Activated T-cell treated with anti-CD3 and anti-CD28 coated beads for 4 hours (primary cell): ENCODE data around the gene PWP1.

Experiments used
- DNase-seq: peaks from one replicate; pipeline ENCODE4 v3.0.0-alpha.2; 2020

PWP1 gene

DNA sequence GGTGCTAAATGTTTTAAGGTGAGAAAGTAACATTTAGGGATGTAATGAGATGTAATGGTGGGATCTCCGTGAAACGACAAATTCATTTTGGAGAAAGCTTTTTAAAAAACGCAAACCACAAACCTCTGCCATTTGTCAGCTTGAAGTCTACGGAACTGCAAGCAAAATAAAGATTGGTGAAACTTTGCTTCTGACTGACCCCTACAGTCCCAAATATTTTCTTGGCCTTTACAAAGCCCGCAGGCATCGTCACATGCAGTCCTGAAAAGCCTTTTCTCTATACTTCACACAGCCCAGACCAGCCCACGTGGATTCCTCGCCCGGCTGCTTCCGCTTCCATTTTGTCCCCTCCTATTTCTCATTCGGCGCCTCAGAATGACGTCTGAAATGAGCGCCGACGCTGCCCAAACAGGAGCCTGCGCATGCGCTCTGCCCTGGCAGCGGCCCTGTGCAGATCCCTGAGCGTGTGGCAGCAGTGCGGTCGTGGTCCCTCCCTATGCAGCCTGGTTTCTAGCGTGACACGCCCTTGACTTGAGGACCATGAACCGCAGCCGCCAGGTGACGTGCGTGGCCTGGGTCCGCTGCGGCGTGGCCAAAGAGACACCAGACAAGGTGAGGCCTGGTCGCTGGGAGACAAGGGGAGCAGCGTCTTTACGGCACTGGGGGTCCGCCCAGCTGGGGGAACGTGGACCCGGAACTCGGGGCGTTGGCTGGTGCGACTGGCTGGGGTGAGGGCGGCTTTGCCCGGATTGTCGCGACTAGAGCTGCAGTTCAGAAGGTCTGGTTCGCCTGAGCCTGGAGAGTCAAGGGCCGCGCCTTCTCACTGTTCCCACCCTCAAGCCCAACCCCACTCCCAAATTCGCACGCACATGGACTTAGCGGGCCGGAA, at the start of gene PWP1:
TSS of gene PWP1 (plus strand) at position 440 of the 889 bp plus-strand sequence. CDS start at position 541, 101 bp downstream.
- DNase-seq = peak; percentile 93

GRCh38 chr12:107641154-107641553, 44.4 kb upstream of the PWP1 start:
- DNase-seq = no peak

DNA sequence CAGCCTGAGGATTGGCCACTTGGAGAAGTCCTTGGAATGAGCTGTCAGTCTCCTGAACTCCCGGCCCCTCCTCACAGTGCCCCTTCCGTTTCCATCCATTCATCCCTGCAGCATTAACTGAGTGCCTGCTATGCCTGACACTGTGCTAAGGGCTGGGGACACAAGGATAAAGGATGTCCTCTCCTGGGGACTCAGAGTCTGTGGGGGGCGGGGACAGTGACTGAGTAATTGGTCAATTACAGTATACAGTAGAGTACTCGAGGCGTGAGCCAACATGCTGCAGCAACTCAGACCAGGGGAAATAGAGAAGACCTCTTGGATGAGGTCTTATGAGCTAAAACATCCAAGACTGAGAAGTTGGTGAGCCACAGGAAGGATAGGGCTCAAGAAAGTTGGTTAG, 43.4 kb upstream of the PWP1 start:
- no peak for DNase-seq

DNA sequence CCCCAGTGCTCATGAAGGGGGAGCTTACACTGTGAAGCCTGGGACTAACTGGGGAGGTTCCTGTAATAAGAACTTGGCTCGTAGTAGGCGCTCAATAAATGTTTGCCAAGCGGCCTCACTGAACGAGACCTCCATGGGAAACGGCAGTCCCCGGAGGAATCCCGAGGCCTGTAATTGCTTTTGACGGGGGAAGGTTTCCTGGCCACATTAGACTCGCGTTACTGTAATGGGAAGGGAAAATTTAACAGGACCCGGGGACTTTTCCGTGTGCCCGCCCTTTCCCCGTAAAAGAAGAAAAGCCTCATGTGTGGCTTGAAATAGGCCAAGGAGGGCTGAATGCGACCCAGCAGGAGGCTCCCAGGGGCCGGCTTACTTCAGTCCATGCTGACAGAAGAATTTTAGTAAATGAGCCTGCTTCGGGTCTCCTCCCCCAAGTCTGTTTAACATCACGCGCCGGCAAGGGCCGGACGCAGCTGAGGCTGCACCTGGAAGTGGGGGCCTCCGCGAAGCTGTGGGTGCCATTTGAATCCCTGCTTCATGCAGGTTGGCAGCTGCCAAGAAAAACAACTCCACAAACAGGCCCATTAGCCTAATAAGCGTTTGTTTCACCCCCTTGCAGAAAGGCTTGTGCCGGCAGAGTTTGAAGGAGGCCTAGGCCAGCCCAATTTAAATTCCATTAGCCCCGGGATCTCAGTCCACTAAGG, 39.8 kb upstream of the PWP1 start:
- no peak for DNase-seq

DNA sequence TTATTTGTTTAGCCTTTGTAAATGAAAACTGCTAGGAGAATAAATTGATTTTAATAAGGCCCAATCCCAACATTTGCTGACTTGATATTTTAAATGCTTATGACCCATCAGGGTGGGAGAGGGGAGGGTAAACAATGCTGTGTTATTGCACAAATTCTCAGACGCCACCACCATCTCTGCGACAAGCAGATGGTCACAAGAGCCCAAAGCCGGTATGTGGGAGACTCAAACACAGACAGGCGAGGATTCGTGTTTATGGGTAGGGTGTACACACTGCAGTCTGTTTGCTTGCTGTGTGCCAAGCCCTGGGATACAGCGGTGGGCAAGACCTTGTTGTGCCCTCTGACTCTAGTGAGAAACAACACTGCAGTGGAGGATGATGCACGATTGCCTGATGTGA, 39.2 kb upstream of the PWP1 start:
- no peak for DNase-seq

DNA sequence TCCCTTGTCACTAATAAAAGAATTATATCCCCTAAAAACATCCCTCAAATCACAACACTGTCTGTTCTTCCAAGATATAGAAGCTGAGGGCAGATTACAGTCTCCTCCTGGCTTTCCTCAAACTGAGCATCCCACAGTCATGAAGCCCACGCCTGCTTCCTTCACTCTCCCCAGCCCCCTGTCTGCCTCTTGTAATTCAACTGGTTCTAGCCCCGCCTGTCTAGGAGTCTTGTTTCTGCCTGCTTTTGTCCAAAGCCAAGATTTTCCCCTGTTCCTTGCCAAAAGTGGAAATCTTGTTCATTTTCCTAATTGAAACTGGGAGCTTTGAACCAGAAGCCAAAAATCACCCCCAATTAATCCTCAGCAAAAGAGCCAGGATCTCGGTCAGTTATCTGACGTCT, 35.9 kb upstream of the PWP1 start:
- no peak for DNase-seq

DNA sequence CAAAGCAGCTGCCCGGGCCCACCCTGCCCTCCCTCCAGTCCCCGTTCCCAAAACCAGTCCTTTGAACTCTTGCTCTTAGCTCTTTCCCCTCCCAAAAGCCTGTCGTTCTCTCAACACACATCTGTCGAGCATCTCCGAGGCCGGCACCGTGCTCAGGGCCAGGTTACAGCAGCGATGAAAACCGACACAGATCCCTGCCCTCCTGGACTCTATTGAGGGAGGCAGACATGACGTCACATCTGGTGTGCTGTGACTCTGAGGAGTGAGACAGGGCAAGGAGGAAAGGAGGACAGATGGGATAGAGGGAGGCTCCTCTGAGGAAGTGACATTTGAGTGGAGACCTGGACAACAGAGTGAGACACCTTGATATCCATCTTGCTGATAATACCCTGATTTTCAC, 34.6 kb upstream of the PWP1 start:
- no peak for DNase-seq

GRCh38 chr12:107651571-107652449, 33.8 kb upstream of the PWP1 start:
- DNase-seq = no peak

DNA sequence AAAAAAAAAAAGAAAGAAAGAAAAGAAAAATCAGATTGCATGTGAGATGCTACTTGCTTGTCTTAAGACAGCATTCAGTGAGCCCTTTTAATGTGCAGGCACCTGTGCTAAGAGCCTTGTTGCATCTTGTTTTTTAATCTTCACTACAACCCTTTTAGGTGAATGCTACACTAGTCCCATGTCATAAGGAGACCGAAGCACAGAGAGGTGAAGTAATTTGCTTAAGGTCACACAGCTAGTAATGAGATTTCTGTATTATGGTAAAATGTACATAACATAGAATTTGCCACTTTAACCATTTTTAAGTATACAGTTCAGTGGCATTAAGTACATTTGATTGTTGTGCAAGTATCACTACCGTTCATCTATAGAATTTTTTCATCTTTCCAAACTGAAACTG, 32.1 kb upstream of the PWP1 start:
- no peak for DNase-seq

DNA sequence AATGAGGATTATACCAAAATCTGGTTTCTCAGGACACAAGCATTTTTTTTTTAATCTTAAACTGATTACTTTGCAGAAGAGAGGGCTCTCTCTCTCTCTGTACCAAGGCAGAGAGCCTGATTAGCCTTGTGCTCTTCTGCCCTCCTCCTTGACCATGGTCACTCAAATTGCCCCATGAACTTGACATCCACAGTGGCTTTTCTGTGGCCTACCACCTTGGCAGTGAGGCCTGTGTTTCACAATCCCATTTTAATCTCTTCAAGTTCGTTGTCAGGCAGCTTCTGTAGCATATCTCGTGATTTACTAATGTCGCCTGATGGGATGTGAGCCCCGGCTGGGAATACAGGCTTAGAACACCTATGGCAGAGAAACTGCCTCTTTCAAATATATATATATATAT, 30.7 kb upstream of the PWP1 start:
- DNase-seq = no peak

GRCh38 chr12:107655281-107656065, 30.1 kb upstream of the PWP1 start:
- no peak for DNase-seq

GRCh38 chr12:107656302-107656701, 29.3 kb upstream of the PWP1 start:
- no peak for DNase-seq

- DNase-seq = no peak
Observed at GRCh38 chr12:107657133-107657532, 28.5 kb upstream of the PWP1 start.

GRCh38 chr12:107657621-107658020, 28.0 kb upstream of the PWP1 start:
- DNase-seq = no peak

DNA sequence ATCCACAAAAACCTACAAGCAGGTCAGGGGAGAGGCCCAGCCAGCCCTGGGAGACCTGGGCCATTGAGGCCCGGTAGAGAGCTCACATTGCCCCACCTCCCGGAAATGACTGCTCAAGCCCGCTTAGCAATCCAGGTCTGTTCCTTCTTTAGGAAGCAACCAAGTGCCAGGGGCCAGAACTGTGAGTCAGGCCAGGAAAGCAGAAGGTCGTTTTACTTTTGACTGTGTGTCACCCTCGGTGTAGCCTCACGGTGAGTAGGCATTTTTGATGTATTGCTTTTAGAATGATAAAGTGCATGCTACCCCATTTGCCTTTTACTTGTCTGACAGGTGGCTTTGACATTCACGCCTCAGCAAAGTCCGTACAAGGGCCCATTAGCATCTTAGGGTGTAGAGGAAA, 25.4 kb upstream of the PWP1 start:
- DNase-seq = no peak

DNA sequence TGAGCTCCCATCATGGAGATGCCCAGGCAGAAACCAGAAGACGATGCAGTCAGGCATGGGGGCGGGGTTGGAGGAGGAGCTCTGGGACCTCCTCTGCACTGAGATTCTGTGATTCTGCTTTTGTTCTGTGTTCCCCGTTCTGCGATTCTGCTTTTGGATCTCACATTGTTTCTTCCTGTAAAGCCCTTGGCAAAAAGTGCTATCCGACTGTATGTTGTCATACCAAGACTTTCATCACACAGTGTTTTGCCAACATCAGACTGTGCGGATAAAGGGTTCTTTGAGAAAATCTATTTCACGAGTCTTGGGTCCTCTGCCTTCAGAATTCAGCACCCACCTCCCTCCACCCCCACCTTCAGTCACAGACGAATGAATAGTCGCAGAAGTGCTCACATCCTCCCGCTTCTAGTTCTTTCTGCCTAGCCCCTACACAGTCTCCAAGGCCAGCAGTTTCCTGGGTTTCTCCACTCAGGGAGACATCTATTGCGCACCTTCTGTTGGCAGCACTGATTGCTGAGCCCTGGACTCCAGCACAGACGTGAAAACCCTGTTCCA, 24.7 kb upstream of the PWP1 start:
- no peak for DNase-seq

- DNase-seq = no peak
Observed at GRCh38 chr12:107661830-107662229, 23.8 kb upstream of the PWP1 start.

- no peak for DNase-seq
Observed at GRCh38 chr12:107662484-107662883, 23.1 kb upstream of the PWP1 start.

DNA sequence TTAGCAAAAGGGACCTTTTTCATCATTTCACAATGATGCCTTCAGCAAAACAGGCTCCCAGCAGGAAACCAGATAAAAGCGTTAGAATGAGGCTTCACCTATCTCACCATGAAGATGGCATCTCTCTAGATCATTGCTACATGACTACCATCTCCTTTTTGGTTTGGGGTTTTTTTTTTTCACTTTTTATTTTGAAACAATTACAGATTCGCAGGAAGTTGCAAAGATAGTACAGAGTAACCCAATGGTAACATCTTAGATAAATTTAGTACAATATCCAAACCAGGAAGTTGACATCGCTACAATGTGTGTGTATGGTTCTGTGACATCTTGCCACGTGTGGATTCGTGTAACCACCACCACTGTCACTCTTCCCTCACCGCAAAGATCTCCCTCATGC, 22.3 kb upstream of the PWP1 start:
- DNase-seq = no peak

DNA sequence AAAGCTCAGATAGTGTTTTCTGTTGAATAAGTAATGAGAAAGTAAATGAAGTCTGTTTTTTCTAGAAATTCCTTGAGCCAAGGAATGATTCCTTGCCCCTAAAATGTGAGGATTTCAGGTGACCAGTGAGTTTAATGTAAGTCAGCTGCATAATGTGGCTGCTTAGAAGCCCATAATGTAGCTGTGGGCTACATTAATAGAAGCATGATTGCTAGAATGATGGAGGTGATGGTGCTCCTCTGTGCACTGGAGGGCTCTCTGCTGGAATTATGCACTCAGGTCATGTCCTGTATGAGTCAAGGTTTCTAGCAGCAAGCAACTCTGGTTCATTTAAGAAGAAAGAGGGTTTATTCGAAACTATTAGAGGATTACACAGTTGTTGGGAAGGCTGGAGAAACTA, 19.6 kb upstream of the PWP1 start:
- no peak for DNase-seq

GRCh38 chr12:107667464-107667863, 18.1 kb upstream of the PWP1 start:
- DNase-seq = no peak
